Smooth muscle cell (in vitro differentiated cells): Measurements from ENCODE around the gene MBTPS1. TPM values are rescaled to one million over a fixed set of nuclear protein-coding genes. Genes with fewer than 3 reads are reported as not detected.

ENCODE experiments used
- DNase-seq: peaks from one replicate; lab custom pipeline; 2025; ENCODE audit not compliant: unreplicated experiment; lab: John Stamatoyannopoulos, UW
- H2AFZ ChIP-seq: fragments of 200-600 bp; sonication (generic); 2 replicates; pipeline ENCODE4 v1.6.0; 2016; ENCODE audit warnings: antibody characterized with exemption, low read depth, mild to moderate bottlenecking
- H3F3A ChIP-seq: fragments of 200-600 bp; sonication (generic); 2 replicates; pipeline ENCODE4 v1.6.0; 2017; ENCODE audit warnings: antibody characterized with exemption, low read depth
- H3K27ac ChIP-seq: fragments of 200-600 bp; sonication (generic); 2 replicates; pipeline ENCODE4 v1.5.1; 2016; ENCODE audit warnings: low read depth, mild to moderate bottlenecking
- H3K27me3 ChIP-seq: fragments of 200-600 bp; sonication (generic); 2 replicates; pipeline ENCODE4 v1.6.1; 2016; ENCODE audit warnings: low read depth, mild to moderate bottlenecking
- H3K36me3 ChIP-seq: fragments of 200-600 bp; sonication (generic); 2 replicates; pipeline ENCODE4 v1.5.1; 2016; ENCODE audit warnings: low read depth
- H3K4me1 ChIP-seq: fragments of 200-600 bp; sonication (generic); 2 replicates; pipeline ENCODE4 v1.5.1; 2016; ENCODE audit warnings: low read depth
- H3K4me2 ChIP-seq: fragments of 200-600 bp; sonication (generic); 2 replicates; pipeline ENCODE4 v1.6.0; 2016; ENCODE audit warnings: mild to moderate bottlenecking
- H3K4me3 ChIP-seq: fragments of 200-600 bp; sonication (generic); 2 replicates; pipeline ENCODE4 v1.5.1; 2016; ENCODE audit warnings: mild to moderate bottlenecking
- H3K79me2 ChIP-seq: fragments of 200-600 bp; sonication (generic); 2 replicates; pipeline ENCODE4 v1.6.0; 2016; ENCODE audit warnings: low read depth, mild to moderate bottlenecking
- H3K9ac ChIP-seq: fragments of 200-600 bp; sonication (generic); 2 replicates; pipeline ENCODE4 v1.6.0; 2016; ENCODE audit warnings: low read depth
- H3K9me3 ChIP-seq: fragments of 200-600 bp; sonication (generic); replicated peaks from 2 replicates; pipeline ENCODE4 v1.5.1; 2016; ENCODE audit warnings: low read depth
- H4K20me1 ChIP-seq: fragments of 200-600 bp; sonication (generic); 2 replicates; pipeline ENCODE4 v1.6.0; 2016; ENCODE audit warnings: low read depth
- CTCF ChIP-seq: fragments of 200-600 bp; sonication (generic); IDR thresholded peaks from 2 replicates; pipeline ENCODE4 v1.5.1; 2017; ENCODE audit warnings: borderline replicate concordance, mild to moderate bottlenecking, antibody characterized with exemption; ENCODE audit not compliant: insufficient read depth, poor library complexity, severe bottlenecking
- WGBS: methylation state at CpG from one replicate; pipeline ENCODE4 v1.1.7; 2016; ENCODE audit warnings: low lambda C conversion rate; 5-methylcytosine and 5-hydroxymethylcytosine counted together
- polyA plus RNA-seq: library from polyadenylated mRNA; unstranded; fragments of >200 nt; fragmentation: Nextera tagmentation; extraction: Ambion mirVana; gene quantifications from 2 replicates; pipeline ENCODE4 v1.2.1, GENCODE V29; 2016
- total RNA-seq: library from RNA; depleted of rRNA; stranded (reverse); fragments of >200 nt; gene quantifications from 2 replicates; pipeline ENCODE4 v1.2.3, GENCODE V29; 2014

The MBTPS1 gene
- total and polyA plus RNA-seq, 2 experiments from 2014 or later, result 51.9 to 68.9 TPM

- no peak for TF ChIP-seq CTCF
- Histone ChIP-seq H3F3A (no peaks in the 10 kb centered on the region), H3K27ac (no peak overlapping the region), H3K79me2 (no peaks in the 10 kb centered on the region), H3K27me3 (peaks cover 4% of the 10 kb centered on the region), H4K20me1 (no peaks in the 10 kb centered on the region), H3K9ac (no peak overlapping the region), H2AFZ (no peak overlapping the region), H3K4me2 (no peak overlapping the region), H3K9me3 (no peaks in the 10 kb centered on the region), H3K4me1 (no peaks in the 10 kb centered on the region), H3K36me3 (no peaks in the 10 kb centered on the region), H3K4me3 (no peak overlapping the region)
- WGBS, result 90% methylated on average over 14 of the region's 14 CpGs
- no peak for DNase-seq
These were observed 87.3 kb downstream of the MBTPS1 start for GRCh38 chr16:84029297-84030047.

- H3K9ac ChIP-seq, result no peak overlapping the region
- H3K27ac ChIP-seq, result no peak overlapping the region
- DNase-seq, result no peak
- no peak overlapping the region for H3K4me3 ChIP-seq
- no peaks in the 10 kb centered on the region for H4K20me1 ChIP-seq
- no peak overlapping the region for H2AFZ ChIP-seq
- H3K9me3 ChIP-seq, result no peaks in the 10 kb centered on the region
- no peak for TF ChIP-seq CTCF
- H3F3A ChIP-seq, result no peaks in the 10 kb centered on the region
- no peak overlapping the region for H3K4me2 ChIP-seq
- no peaks in the 10 kb centered on the region for H3K4me1 ChIP-seq
- WGBS, result 92% methylated on average over 15 of the region's 15 CpGs
- H3K79me2 ChIP-seq, result no peaks in the 10 kb centered on the region
- H3K36me3 ChIP-seq, result no peaks in the 10 kb centered on the region
- peaks cover 4% of the 10 kb centered on the region for H3K27me3 ChIP-seq
These were observed 89.1 kb downstream of the MBTPS1 start for GRCh38 chr16:84027625-84028024.

GRCh38 chr16:84026606-84027005, 90.1 kb downstream of the MBTPS1 start:
- Histone ChIP-seq H3K4me2 (no peak overlapping the region), H3K27ac (no peak overlapping the region), H3F3A (no peaks in the 10 kb centered on the region), H3K4me1 (no peaks in the 10 kb centered on the region), H3K4me3 (no peak overlapping the region), H3K27me3 (peaks cover 4% of the 10 kb centered on the region), H3K79me2 (no peaks in the 10 kb centered on the region), H4K20me1 (no peaks in the 10 kb centered on the region), H3K36me3 (no peaks in the 10 kb centered on the region), H3K9ac (no peak overlapping the region), H2AFZ (no peak overlapping the region), H3K9me3 (no peaks in the 10 kb centered on the region)
- WGBS, result 78% methylated on average over 10 of the region's 10 CpGs
- no peak for DNase-seq
- no peak for TF ChIP-seq CTCF

GRCh38 chr16:84024854-84025253, 91.9 kb downstream of the MBTPS1 start:
- H3F3A ChIP-seq, result no peaks in the 10 kb centered on the region
- H3K9ac ChIP-seq, result no peak overlapping the region
- no peak for TF ChIP-seq CTCF
- peaks cover 3% of the 10 kb centered on the region for H3K27me3 ChIP-seq
- H2AFZ ChIP-seq, result no peak overlapping the region
- no peak overlapping the region for H3K4me2 ChIP-seq
- no peak overlapping the region for H3K4me3 ChIP-seq
- DNase-seq, result no peak
- H3K79me2 ChIP-seq, result no peaks in the 10 kb centered on the region
- no peaks in the 10 kb centered on the region for H3K36me3 ChIP-seq
- no peaks in the 10 kb centered on the region for H4K20me1 ChIP-seq
- 38% methylated on average over 9 of the region's 9 CpGs for WGBS
- H3K4me1 ChIP-seq, result no peaks in the 10 kb centered on the region
- H3K9me3 ChIP-seq, result no peaks in the 10 kb centered on the region
- H3K27ac ChIP-seq, result no peak overlapping the region
